GM12878 (cell line): ENCODE results near the gene DRD1.

Experiments
- BHLHE40 ChIP-seq, 2 experiments: fragments of 450-650 bp in 1 of 2; IDR thresholded peaks; 2 replicates each; pipeline ENCODE4 v1.6.1; 2011 to 2017; ENCODE audit warnings: low read depth in 2 of 2, borderline replicate concordance in 1 of 2, improper control_type of control experiment in 1 of 2, low read length in 1 of 2, mild to moderate bottlenecking in 1 of 2
- CHD2 ChIP-seq: IDR thresholded peaks from 2 replicates; pipeline ENCODE4 v1.6.1; 2011; ENCODE audit warnings: low read depth, low read length, improper control_type of control experiment, borderline replicate concordance
- CTCF ChIP-seq, 3 experiments: IDR thresholded peaks in 2 of 3; conservative IDR thresholded peaks in 1 of 3; 2 replicates each; pipeline ENCODE4 v1.5.1; 2011; ENCODE audit warnings: low read depth in 3 of 3, low read length in 3 of 3, mild to moderate bottlenecking in 3 of 3, control low read depth in 2 of 3, moderate library complexity in 2 of 3, inconsistent platforms in 1 of 3, mixed read lengths in 1 of 3; ENCODE audit not compliant: control insufficient read depth in 2 of 3, insufficient read depth in 1 of 3; ENCODE audit errors: extremely low read depth in 1 of 3
- EP300 ChIP-seq, 2 experiments: fragments of 150-350 bp in 1 of 2; IDR thresholded peaks; 2 replicates each; pipeline ENCODE4 v1.6.1; 2011 to 2012; ENCODE audit warnings: low read depth in 2 of 2, low read length in 2 of 2, borderline replicate concordance in 1 of 2, improper control_type of control experiment in 1 of 2, inconsistent platforms in 1 of 2; ENCODE audit not compliant: control insufficient read depth in 1 of 2
- EZH2 ChIP-seq: IDR thresholded peaks from 2 replicates; pipeline ENCODE4 v1.6.1; 2012; ENCODE audit warnings: low read depth, mild to moderate bottlenecking, control low read depth, inconsistent platforms, low read length, borderline replicate concordance; ENCODE audit not compliant: control insufficient read depth
- JUND ChIP-seq: IDR thresholded peaks from 2 replicates; pipeline ENCODE4 v1.6.1; 2012; ENCODE audit warnings: low read depth, mild to moderate bottlenecking, low read length, improper control_type of control experiment, moderate library complexity
- MEF2B ChIP-seq: fragments of 450-650 bp; IDR thresholded peaks from 2 replicates; pipeline ENCODE4 v1.6.1; 2018; ENCODE audit warnings: mild to moderate bottlenecking, moderate library complexity; ENCODE audit not compliant: partially characterized antibody, poor library complexity, severe bottlenecking
- POLR2A ChIP-seq: IDR thresholded peaks from 2 replicates; pipeline ENCODE4 v1.6.1; 2011; ENCODE audit warnings: low read depth, mild to moderate bottlenecking, low read length
- RAD21 ChIP-seq: IDR thresholded peaks from 2 replicates; pipeline ENCODE4 v1.6.1; 2011; ENCODE audit warnings: mild to moderate bottlenecking, low read depth, low read length, moderate library complexity; ENCODE audit not compliant: insufficient read depth
- ZNF207 ChIP-seq: fragments of 450-650 bp; IDR thresholded peaks from 2 replicates; pipeline ENCODE4 v1.6.1; 2014; ENCODE audit warnings: antibody characterized with exemption, mild to moderate bottlenecking, borderline replicate concordance
- ZNF217 ChIP-seq: fragments of 450-650 bp; IDR thresholded peaks from 2 replicates; pipeline ENCODE4 v1.6.1; 2017; ENCODE audit warnings: antibody characterized with exemption, mild to moderate bottlenecking

GRCh38 chr5:175427762-175428161, 16.2 kb downstream of the DRD1 start:
- TF ChIP-seq CTCF (IDR thresholded peaks at IDR 0.05 in 2 of 3, conservative IDR thresholded peaks at IDR 0.05 in 1 of 3; ENCODE audit: control insufficient read depth in 2 of 3, extremely low read depth in 1 of 3, insufficient read depth in 1 of 3, low read depth in 3 of 3, low read length in 3 of 3): no peak
- no peak for TF ChIP-seq POLR2A
- no peak for TF ChIP-seq RAD21
- TF ChIP-seq EZH2: no peak
- no peak for TF ChIP-seq EP300 (IDR thresholded peaks at IDR 0.05; ENCODE audit: borderline replicate concordance in 1 of 2, control insufficient read depth in 1 of 2, low read depth in 2 of 2, low read length in 2 of 2)
- no peak for TF ChIP-seq MEF2B
- TF ChIP-seq CHD2: no peak
- TF ChIP-seq BHLHE40 (IDR thresholded peaks at IDR 0.05; ENCODE audit: borderline replicate concordance in 1 of 2, low read depth in 2 of 2, low read length in 1 of 2): no peak
- TF ChIP-seq JUND: no peak
- TF ChIP-seq ZNF207: no peak
- TF ChIP-seq ZNF217: no peak
